ENCODE results near the gene ATP6V1A.

The ATP6V1A gene

DNA sequence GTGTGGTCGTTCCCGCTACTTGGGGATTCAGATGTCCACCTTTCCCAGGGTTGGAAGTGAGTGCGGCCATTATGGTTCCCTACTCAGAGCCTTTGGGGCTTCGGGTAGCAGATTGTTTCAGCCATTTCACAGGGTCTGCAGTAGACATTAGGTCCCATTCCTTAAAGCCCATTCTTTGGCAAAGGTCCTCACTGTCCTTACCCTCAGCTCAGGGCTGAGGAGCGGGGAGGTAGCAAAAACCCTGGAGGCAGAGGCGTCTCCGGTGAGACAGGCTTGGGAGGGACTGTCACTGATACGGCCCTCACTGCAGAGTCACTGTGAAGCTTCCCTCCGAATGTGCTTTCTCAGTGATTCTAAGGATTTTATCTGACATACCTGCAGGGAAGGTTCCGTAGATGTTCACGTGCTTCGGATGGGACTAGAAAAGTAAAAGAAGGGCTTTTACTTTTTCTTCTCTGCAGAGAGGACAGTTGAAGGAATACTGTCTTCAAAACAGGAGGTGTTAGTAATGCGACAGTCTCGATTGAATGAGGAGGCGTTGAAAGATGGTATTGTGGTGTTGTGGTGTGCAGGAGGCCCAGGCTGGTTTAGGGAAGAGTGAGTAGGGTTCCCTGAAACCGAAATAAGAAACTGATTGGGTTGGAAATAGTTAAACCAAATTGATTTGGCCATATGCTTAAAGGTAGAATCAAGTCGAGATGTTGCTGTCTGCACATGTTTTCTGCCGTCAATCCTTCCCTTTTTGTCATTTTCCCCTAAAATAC lies 630 bp downstream of the ATP6V1A start:
- DNase-seq, result no peak

DNA sequence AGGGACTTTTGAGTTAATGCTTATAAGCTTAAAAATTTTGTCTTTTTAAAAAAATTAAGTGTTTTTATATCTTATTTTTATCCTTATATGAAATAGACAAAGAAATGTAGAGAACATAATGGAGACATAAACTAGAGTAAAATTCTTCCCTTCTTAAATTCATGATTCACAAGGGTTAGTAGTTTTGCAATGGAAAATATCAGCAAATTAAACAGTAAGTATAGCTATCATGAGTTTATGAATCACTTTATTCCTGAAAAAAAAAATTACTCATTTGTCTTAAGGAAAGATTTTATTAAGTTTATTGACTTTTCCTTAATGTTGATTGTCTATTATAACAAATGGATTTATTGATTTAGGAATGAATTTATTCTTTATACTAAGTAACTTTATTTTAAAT lies 4.3 kb downstream of the ATP6V1A start:
- DNase-seq, result no peak

DNA sequence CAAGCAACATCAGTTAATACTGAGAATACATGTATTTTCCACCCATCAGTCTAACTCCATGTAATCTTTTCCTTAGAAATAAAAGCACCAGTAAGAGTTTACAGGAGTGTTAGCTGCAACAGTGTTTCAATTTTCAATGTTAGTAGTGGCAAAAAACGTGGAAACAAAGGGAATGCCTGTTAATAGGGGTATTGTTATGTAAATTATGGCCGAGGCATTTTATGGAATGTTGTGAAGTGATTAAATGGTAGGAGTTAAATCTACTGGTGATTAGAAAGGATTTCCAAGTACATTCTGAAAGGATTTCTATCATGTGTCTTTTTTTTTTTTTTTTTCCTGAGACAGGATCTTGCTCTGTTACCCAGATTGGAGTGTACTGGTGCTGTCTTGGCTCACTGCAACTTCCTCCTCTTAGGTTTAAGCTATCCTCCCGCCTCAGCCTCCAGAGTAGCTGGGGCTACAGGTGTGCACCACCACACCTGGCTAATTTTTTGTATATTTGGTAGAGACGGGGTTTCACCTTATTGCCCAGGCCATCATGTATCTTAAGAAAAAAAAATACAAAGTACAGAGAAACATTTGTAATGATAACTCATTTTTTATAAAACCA lies 6.6 kb downstream of the ATP6V1A start:
- no peak for DNase-seq

DNA sequence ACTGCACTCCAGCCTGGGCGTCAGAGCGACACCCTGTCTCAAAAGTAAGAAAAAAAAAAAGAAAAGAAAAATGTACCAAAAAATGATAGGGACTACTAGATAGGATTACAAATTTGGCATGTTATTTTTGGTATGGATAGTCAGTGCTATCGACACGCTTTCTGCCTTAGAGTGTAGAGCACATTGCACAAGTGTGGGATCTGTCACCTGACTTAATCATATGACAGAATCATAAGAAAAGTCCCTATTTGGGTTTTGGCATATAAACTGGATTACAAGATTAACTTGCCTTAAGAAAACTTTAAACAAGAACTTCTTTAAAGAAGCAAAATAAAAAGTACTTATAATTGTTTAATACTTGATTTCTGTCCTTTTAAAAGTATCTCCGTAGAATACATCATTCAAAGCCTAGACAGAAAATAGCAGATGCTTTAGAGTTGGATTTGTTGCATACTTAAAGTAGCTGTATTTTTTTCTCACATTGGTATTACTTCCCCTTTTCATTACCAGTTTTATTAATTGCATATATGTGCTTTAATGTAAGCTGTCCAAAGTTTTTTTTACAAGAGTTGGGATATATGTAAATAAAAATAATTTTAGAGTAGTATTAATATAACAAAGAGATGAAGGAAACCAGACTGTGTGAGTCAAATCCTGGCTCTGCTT lies 7.8 kb downstream of the ATP6V1A start:
- no peak for DNase-seq

DNA sequence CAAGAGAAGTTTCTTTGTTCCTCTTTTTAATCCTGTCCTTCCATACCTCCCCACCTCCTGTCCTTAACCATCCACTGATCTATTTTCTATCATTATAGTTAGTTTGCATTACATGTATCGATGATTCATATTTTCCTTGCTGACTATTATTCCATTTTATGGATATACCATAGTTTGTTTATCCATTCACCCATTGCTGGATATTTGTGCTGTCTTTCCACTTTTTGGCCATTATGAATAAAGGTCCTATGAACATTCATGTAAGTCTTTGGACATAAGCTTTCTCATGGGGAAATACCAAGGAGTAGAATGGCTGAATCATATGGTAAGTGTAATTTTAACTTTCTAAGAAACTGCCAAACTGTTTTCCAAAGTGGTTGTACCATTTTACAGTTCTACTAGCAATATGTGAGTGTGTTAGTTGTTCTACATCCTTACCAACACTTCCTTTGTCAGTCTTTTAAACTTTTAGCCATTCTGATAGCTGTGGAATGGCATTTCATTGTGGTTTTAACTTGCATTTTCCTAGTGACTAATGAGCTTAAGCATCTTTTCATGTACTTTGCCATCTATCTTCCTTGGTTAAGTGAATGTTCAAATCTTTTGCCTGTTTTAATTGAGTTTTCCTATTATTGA lies 11.7 kb downstream of the ATP6V1A start:
- DNase-seq, result no peak

DNA sequence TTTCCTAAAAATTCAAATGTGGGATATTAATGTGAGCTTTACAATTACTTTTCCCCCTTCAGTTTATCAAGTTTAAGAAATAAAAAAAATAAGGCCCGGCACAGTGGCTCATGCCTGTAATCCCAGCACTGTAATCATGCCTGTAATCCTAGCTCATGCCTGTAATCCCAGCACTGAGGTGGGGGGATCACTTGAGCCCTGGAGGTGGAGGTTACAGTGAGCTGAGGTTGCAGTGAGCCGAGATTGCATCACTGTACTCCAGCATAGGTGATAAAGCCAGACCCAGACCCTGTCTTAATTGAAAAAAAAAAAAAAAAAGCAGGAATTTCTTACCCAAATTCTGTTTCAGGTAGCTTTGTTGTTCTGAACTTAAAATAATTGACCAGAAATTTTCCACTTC lies 17.9 kb downstream of the ATP6V1A start:
- no peak for DNase-seq

DNA sequence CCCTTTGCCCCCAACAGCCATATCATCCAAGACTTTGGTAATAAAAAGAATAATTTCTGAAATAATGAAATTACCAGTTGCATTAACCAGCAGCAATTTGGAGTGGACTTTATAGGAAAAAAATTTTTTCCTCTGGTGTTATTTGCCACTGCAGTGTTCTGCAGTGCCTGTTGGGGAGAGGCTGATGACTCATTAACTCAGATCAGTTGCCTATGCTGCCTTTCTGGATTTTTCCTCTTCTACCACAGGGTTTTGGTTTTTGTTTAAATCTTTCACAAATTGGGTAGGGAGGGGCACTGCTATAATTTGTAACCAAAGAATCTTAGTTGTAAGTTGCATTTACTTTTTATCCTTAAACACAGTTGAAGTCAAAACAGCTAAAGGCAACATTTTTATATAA lies 22.7 kb downstream of the ATP6V1A start:
- DNase-seq, result no peak

DNA sequence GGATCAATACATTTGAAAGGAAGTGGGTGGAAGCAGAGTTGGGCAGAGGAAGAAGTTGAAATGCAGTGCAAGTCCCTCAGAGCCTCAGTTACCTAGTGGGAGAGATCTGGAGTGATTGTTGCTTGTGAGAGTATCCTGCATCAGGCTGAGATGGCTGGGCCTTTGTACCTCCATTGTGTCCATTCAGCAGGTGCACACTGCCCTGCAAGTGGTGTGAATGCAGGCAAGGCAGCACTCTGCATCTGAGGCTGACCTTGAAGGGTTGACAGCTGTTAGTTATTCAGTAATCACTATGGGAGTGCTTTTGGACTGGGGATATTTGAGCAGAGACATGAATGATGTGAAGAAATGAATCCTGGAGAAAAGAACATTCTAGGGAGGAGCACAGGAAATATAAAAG lies 25.2 kb downstream of the ATP6V1A start:
- no peak for DNase-seq

DNA sequence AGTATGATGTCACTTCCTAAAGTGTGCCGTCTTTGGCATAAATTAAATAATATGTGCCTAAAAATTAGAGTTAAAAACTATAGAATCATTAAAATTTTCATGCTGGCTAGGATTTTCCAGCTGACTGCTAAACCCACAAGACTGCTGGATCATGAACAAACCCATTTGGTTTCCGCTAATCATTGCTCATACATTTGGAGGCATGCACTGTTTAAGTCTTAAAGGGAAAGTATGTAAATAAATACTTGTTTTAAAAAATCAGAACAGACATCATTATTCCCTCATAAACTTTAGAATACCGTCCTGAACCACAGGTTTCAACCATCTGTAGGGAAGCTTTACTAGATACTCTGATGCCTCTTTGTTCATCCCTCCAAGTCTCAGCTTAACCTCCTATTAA lies 26.5 kb downstream of the ATP6V1A start:
- DNase-seq, result no peak

DNA sequence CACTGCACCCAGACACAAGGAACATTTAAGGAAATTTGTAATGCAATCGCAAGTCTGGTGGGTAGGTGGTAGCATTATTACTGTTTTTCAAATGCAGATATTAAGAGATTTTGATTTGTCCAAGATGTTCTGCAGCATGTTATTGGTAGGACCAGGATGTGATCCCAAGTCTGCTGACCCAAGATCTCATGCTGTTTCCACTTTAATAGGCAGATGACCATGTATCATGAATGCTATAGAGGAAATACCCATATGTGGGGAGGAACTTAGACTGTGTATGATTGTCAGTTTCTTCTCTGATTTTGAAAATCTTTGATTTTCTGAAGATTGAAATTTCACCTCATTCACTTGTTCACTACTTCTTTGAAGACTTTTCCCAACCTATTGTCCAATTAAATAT lies 28.7 kb downstream of the ATP6V1A start:
- no peak for DNase-seq

DNA sequence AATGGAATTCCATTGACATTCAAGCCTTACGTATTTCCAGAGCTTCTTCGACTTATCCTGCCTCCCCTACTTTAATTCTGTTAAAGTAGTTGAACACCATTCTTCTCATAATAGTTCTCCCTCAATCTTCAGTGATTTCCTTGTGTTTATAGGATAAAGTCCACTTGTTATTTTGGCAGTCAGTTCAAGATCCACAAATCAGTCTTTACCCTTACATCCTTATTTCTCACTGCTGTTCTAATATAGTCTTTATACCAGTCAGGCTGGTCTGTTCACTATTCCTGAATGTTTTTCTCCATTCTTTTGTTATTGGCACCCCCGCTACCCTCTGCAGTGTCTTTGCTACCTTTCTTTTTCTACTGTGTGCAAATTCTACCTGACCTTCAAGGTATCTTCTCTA lies 29.7 kb downstream of the ATP6V1A start:
- no peak for DNase-seq

DNA sequence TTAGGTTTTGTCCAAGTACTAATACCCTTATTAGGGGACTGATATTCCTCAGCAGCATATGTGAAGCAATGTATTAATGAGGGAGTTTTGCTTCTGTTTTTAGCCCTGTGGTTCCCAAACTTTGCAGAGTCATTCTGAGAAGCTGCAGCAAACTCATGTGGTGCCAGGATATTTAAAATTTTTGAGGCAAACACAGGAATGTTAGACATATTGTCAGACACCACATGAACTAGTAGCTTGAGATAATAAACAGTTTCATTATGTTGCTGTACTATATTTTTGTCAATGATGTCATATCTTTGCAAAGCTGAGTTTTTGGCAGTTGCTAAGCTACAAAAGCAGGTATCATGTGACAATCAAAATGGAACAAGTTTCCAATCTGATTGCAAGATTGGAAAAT lies 36.6 kb downstream of the ATP6V1A start:
- no peak for DNase-seq

DNA sequence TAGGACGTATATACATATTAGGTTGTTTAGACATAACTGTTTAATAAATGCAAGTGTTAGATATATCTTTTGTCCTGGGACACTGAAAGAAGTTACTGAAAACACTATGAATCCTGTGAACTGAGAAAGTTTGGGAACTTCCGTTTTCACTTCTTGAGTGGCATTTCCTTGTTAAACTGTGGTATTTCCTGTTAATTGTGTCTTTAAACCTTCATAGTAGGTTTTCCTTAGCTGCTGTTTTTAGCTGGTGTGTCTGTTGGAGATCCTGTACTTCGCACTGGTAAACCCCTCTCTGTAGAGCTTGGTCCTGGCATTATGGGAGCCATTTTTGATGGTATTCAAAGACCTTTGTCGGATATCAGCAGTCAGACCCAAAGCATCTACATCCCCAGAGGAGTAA lies 37.1 kb downstream of the ATP6V1A start:
- no peak for DNase-seq

DNA sequence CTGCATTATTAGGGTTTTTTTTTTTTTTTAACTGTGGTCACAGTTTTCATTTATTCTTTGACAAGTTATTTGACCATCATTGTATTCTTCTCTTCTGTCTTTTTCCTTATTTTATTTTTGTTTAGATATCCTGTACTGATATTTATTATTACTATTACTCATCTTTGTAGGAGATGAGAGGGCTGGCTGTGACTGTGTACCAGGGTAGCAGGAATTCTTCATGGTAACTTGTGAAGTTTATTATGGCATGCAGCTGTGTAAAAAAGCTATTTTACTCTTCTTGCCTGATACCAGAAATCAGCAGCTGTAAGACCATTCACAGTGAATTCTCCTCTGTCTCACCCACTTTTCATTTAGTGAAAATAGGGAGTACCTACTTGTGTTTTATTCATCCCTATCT lies 44.5 kb downstream of the ATP6V1A start:
- DNase-seq, result no peak

DNA sequence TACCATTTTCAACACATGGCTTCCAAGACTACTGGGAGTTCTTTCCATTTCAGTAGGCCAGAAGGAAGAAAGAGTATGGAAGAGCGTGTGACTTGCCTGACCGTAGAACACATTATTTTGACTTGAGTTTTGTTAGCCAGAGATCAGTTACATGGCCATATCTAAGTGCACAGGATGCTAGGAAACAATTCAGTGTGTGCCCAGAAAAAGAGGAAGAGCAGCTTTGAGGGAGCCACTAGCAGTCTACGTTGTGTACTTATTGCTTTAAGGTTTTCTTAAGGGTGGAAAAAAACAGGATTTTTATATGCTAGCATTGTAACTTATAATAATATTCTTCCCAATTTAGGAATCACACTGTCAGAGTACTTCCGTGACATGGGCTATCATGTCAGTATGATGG lies 47.7 kb downstream of the ATP6V1A start:
- no peak for DNase-seq

DNA sequence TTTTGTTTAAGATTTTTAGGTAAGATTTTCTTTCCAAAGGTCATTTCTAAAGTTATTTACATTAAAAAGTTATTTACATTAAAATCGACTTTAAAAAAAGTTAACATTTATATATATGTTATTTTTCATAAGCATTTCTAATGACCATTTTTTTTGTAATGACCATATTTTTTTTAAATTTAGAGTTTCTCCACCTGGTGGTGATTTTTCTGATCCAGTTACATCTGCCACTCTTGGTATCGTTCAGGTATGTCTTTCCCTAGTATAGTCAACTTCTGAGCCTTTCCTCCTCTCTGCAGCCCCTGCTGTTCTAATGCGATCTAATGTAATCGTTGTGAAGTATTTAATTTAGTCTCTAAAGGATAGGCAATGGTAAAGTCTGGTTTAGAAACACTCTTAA lies 48.9 kb downstream of the ATP6V1A start:
- no peak for DNase-seq

DNA sequence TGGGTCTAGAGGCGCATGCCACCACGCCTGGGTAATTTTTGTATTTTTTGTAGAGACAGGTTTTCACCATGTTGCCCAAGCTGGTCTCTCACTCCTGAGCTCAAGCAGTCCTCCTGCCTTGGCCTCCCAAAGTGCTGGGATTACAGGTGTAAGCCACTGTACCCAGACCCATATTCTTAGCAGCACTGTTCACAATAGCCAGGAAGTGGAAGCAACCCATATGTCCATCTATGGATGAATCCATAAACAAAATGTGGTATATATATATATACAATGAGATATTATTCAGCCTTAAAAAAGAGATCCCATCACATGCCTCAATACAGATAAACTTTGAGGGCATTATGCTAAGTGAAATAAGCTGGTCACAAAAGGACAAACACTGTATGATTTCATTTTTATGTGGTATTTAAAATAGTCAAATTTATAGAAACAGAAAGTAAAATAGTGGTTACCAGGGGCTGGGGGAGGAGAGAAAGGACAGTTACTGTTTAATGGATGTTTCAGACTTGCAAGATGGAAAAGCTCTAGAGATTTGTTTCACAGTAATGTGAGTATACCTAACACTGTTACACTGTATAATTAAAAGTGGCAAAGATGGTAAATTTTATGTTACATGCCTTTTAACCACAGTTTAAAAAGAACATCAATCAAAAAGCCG lies 56.1 kb downstream of the ATP6V1A start:
- DNase-seq, result no peak

DNA sequence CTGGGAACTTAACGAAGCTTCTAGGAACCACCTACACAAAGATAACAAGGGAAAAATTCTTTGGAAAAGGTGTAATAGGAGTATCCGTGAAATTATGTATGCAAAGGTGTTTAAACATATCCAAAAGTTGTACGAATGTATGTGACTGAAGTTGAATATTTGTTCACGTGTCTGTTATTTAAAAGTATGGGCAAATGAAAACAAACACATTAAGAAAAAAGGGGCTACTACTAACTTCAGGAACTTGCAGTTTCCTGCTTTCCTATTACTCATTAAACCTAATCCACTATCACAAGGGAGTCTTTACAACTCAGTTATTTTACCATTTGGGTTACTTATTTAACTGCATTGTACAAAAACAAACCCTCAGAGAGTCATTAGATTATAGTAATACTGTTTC lies 57.8 kb downstream of the ATP6V1A start:
- DNase-seq, result no peak

DNA sequence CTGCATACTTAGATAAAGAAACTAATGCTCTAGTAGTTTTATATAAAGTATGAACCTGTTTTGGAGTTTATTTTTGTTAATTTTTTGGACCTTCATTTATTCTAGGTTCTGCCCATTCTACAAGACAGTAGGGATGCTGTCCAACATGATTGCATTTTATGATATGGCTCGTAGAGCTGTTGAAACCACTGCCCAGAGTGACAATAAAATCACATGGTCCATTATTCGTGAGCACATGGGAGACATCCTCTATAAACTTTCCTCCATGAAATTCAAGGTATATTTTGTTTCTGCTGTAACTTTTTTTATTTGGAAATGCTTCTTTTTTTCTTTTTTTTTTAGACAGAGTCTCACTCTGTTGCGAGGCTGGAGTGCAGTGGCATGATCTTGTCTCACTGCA lies 58.4 kb downstream of the ATP6V1A start:
- no peak for DNase-seq

DNA sequence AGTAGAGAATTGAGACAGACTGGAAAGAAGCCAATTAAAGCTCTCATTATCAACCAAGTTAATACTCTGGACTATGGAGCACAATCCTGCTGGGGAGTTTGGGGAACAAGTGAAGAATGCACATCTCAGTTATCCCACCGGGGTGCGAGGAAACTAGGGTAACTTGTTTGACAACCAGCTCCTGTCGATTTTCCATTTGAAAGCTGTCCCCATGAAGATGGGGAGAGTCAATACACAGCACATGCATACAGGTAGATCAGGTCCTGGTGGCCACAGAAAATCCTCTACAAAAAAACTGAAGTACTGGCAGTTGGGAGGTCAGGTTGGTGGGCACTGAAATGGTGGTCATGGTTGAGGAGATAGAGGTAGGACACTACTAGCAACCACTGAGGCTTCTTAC lies 66.0 kb downstream of the ATP6V1A start:
- DNase-seq, result no peak

DNA sequence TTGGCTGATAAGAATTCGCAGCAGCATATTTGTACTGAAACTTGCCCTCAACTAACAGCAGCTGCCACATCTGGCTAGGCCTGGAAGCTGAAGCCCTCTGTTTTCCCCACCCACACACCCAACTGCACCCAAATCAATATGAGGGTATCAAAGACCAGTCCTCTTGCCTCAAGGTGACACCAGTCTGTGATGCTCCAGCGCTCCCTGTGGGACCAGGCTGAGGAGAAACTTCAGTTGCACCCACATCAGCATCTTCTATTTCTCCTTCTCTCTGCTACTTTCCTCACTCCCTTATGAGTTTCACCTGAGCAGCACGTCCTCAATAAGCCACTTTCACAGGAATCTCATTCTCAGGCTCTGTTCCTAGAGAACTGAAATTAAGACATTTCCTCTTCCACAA lies 73.0 kb downstream of the ATP6V1A start:
- no peak for DNase-seq

DNA sequence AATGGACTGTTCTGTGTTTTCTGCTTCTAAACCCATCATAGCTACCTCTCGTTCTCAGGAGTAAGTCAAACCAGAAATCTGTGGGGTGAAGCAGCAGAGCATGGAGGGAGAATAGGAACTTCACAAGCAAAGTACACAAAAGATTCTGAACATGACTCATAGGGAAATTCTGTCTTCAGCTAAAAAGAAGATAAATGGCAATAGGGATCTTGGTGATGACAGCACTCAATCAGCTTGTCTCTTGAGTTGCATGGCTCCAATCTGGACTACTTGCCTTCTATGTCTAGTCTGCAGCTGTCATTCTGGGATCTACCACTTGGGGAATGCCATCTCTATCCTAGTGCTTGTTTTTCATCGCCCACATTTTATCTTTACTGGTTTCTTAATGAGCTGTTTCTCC lies 78.3 kb downstream of the ATP6V1A start:
- no peak for DNase-seq

DNA sequence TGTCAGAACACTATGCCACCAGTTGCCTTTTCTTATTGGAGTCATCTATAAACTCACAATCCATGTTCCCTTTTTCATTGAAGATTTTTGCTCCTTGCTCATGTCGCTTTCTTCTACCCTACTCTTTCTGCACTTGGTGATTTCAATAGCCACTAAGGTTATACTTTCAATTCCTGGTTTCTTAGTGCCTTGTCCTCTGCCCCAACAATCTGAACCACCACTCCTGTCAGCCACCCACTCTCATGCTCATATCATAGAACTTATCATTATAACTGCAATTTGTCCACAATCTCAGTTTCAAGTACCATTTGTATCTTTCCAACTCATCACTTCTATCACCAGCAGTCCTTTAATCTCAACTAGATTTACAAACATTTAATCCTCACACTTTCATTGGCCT lies 81.8 kb downstream of the ATP6V1A start:
- no peak for DNase-seq

All from T1000 (cell line).